ENCODE results near the gene MIAT. TPM values are rescaled to one million over a fixed set of nuclear protein-coding genes. Genes with fewer than 3 reads are reported as not detected.

The MIAT gene
- total and polyA plus RNA-seq, 2 donors (not counting 3 experiments of a cell fraction or from before 2014, with no cell fraction given), result 0.03 to 0.80 TPM

- FAIRE-seq (no peak), DNase-seq (ENCODE audit: low read depth, low spot score) (no peak)
- CTCF ChIA-PET, result no interaction called here
- H3K9me3 ChIP-seq (replicated peaks; ENCODE audit: control insufficient read depth, insufficient read depth, low read length), result no peaks in the 10 kb centered on the region
- dilution Hi-C loops (cut with MboI; ENCODE audit: extremely low pct_ligation_motif_present, low sequenced_read_pairs), result no loop called here
- peaks cover 9% of the 10 kb centered on the region for H3K4me1 ChIP-seq (ENCODE audit: control insufficient read depth, extremely low read depth, insufficient read depth, low read length)
- BruUV-seq (replicated peaks), result no TSS peak
- no peak overlapping the region for H3K4me3 ChIP-seq (replicated peaks in 1 of 3; ENCODE audit: insufficient read depth in 1 of 3, low read depth in 1 of 3, low read length in 3 of 3)
- H3K9me1 ChIP-seq (replicated peaks; ENCODE audit: control insufficient read depth, extremely low read depth, insufficient read depth, low read length), result no peaks in the 10 kb centered on the region
- no peak overlapping the region for H3K4me2 ChIP-seq (ENCODE audit: insufficient read depth, low read length)
- no peak overlapping the region for H3K27ac ChIP-seq (ENCODE audit: insufficient read depth, low read depth, low read length)
- H3K36me3 ChIP-seq (ENCODE audit: control insufficient read depth in 2 of 2, extremely low read depth in 1 of 2, insufficient read depth in 2 of 2, low read length in 2 of 2), result no peaks in the 10 kb centered on the region
- no peak overlapping the region for H3K9ac ChIP-seq (replicated peaks; ENCODE audit: extremely low read depth, insufficient read depth, low read length)
- no peaks in the 10 kb centered on the region for H3K79me2 ChIP-seq (ENCODE audit: control insufficient read depth, insufficient read depth, low read length)
- intact Hi-C loops (cut with micrococcal nuclease), result no loop called here
- TF ChIP-seq EZH2 (IDR thresholded peaks at IDR 0.05; ENCODE audit: borderline replicate concordance, low read depth, low read length, severe bottlenecking) (no peak), MAX (IDR thresholded peaks at IDR 0.05; ENCODE audit: insufficient read depth, insufficient read length) (no peak), CTCF (IDR thresholded peaks at IDR 0.05; ENCODE audit: extremely low read depth in 1 of 2, insufficient read depth in 1 of 2, low read depth in 1 of 2, low read length in 2 of 2) (no peak), FOS (IDR thresholded peaks at IDR 0.05; ENCODE audit: borderline replicate concordance, insufficient read depth, low read length) (no peak), POLR2A (IDR thresholded peaks at IDR 0.05; ENCODE audit: low read depth, low read length) (no peak), MYC (IDR thresholded peaks at IDR 0.05; ENCODE audit: low read depth, low read length) (no peak), GATA2 (IDR thresholded peaks at IDR 0.05; ENCODE audit: insufficient read depth, insufficient read length, low read depth, low read length) (no peak), POLR2AphosphoS5 (IDR thresholded peaks at IDR 0.05; ENCODE audit: insufficient read depth, low read depth, low read length) (no peak), JUN (IDR thresholded peaks at IDR 0.05; ENCODE audit: borderline replicate concordance, insufficient read depth, insufficient read length, low read depth) (no peak)
- POLR2A ChIA-PET, result no interaction called here
- no peaks in the 10 kb centered on the region for H3K27me3 ChIP-seq (ENCODE audit: control insufficient read depth in 2 of 2, insufficient read depth in 2 of 2, low read length in 2 of 2)
- H2AFZ ChIP-seq (ENCODE audit: low read depth, low read length), result no peak overlapping the region
- H4K20me1 ChIP-seq (replicated peaks; ENCODE audit: control insufficient read depth, extremely low read depth, insufficient read depth, low read length), result no peaks in the 10 kb centered on the region
Measured at GRCh38 chr22:26685601-26686000, 28.2 kb downstream of the MIAT start.
